Fibroblast of lung (primary cell): ENCODE results near the gene UBE2V1.

Experiments used
- EZH2 ChIP-seq: IDR thresholded peaks from 2 replicates; pipeline ENCODE4 v1.5.1; 2012; ENCODE audit warnings: low read length, control low read depth, mild to moderate bottlenecking; ENCODE audit errors: missing control alignments
- TF ChIP-seq, protein P1 (sequence below), 2 donors: IDR thresholded peaks in 1 of 2; conservative IDR thresholded peaks in 1 of 2; 1 replicate in 1 of 2; 2 replicates in 1 of 2; pipeline ENCODE4 v1.5.1; 2011 to 2012; ENCODE audit warnings: low read length in 2 of 2, control low read depth in 1 of 2, inconsistent platforms in 1 of 2, low read depth in 1 of 2, mild to moderate bottlenecking in 1 of 2

DNA sequence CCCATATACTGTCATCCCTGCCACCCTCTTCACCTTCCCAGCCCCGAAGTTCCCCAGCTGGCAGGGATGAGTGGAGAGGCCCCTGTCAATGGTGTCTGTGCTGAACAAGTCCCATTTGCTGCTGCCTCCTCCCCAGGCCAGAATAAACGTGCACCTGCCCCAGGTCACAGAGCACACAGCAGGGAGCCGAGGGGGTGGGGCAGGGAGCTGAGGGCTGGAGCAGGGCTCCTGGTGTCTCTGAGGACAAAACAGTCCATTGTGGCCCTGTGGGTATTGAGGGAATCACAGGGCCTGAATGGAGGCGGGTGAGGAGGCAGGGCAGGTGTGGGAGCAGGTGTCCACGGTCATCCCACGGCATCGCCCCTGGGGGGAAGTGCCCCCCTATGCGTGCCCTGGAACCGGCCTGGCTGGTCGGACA lies 74.4 kb downstream of the UBE2V1 start:
- TF ChIP-seq, protein P1, sequence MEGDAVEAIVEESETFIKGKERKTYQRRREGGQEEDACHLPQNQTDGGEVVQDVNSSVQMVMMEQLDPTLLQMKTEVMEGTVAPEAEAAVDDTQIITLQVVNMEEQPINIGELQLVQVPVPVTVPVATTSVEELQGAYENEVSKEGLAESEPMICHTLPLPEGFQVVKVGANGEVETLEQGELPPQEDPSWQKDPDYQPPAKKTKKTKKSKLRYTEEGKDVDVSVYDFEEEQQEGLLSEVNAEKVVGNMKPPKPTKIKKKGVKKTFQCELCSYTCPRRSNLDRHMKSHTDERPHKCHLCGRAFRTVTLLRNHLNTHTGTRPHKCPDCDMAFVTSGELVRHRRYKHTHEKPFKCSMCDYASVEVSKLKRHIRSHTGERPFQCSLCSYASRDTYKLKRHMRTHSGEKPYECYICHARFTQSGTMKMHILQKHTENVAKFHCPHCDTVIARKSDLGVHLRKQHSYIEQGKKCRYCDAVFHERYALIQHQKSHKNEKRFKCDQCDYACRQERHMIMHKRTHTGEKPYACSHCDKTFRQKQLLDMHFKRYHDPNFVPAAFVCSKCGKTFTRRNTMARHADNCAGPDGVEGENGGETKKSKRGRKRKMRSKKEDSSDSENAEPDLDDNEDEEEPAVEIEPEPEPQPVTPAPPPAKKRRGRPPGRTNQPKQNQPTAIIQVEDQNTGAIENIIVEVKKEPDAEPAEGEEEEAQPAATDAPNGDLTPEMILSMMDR (conservative IDR thresholded peaks at IDR 0.05 in 1 of 2, IDR thresholded peaks at IDR 0.05 in 1 of 2; ENCODE audit: low read depth in 1 of 2, low read length in 2 of 2), result no peak
- no peak for TF ChIP-seq EZH2
